HS-27A (cell line): ENCODE results near the gene CROCC.
"Not testable (repeated sequence)": the region's sequence is repeated elsewhere in the genome, so short reads cannot be mapped to it uniquely, and the experiment has no call there.

Experiments used
- DNase-seq: peaks from one replicate; pipeline ENCODE4 v3.0.0-alpha.2; 2012; ENCODE audit warnings: low read depth, missing footprints

CROCC gene

DNA sequence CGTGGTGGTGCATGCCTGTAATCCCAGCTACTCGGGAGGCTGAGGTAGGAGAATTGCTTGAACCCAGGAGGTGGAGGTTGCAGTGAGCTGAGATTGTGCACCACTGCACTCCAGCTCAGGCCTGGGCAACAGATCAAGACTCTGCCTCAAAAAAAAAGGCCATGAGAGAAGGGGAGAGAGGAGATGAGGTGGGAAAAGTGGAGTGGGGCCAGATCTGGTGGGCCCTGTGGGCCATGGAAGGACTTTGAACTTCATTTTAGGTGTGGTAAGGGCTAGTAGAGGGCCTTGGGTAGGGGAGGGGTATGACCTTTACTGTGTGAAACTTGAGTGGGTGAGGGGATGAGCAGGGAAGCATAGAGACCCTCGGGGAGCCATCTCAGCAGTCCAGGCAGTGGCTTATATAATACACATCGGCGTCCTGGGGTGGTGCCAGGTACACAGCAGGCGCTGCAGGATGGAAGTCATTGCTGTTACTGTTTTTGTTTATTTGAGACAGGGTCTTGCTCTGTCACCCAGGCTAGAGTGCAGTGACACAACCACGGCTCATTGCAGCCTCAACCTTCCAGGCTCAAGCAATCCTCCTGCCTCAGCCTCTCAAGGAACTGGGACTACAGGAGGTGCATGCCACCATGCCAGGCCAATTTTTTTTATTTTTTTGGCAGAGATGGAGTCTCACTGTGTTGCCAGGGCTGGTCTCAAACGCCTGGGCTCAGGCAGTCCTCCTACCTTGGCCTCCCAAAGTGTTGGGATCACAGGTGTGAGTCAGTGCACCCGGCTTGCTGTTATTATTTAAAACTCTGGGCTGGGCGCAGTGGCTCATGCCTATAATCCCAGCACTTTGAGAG is 5.5 kb upstream of the CROCC start:
- not testable (repeated sequence) for DNase-seq

GRCh38 chr1:16918371-16918770 is 3.4 kb upstream of the CROCC start:
- DNase-seq = no peak

- DNase-seq = not testable (repeated sequence)
These were observed 2.6 kb upstream of the CROCC start for GRCh38 chr1:16918936-16919665.

- no peak for DNase-seq
These were observed 780 bp upstream of the CROCC start for GRCh38 chr1:16920951-16921350.

- no peak for DNase-seq
These were observed 735 bp downstream of the CROCC start for GRCh38 chr1:16922466-16922865.

DNA sequence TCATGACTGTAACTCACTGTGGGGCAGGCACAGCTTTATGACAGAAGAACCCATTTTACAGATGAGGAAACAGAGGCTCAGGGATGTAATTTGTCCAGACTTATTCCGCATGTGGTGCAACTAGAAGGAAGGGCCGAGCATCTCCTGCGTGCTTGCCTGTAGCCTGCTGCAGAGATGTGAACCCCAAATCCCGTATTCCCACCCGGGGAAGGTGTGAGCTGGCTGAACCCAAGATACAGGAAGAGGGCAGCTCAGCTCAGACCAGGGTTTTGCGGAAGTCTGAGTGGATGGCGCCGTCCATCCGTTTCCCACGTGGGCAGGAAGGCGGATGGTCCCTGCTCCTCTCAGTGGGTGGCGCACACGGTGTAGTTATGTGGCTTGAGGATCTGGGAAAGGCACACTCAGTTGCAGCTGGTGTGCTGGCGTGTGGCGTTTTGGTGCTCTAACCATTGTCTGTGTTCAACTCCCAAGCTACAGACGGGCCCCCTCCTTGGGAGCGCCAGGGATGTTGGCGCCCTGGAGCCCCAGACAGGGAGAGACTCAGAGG is 1.2 kb downstream of the CROCC start:
- no peak for DNase-seq

GRCh38 chr1:16924216-16924918 is 2.6 kb downstream of the CROCC start:
- no peak for DNase-seq

- no peak for DNase-seq
These were observed 3.3 kb downstream of the CROCC start for GRCh38 chr1:16924919-16925477.

DNA sequence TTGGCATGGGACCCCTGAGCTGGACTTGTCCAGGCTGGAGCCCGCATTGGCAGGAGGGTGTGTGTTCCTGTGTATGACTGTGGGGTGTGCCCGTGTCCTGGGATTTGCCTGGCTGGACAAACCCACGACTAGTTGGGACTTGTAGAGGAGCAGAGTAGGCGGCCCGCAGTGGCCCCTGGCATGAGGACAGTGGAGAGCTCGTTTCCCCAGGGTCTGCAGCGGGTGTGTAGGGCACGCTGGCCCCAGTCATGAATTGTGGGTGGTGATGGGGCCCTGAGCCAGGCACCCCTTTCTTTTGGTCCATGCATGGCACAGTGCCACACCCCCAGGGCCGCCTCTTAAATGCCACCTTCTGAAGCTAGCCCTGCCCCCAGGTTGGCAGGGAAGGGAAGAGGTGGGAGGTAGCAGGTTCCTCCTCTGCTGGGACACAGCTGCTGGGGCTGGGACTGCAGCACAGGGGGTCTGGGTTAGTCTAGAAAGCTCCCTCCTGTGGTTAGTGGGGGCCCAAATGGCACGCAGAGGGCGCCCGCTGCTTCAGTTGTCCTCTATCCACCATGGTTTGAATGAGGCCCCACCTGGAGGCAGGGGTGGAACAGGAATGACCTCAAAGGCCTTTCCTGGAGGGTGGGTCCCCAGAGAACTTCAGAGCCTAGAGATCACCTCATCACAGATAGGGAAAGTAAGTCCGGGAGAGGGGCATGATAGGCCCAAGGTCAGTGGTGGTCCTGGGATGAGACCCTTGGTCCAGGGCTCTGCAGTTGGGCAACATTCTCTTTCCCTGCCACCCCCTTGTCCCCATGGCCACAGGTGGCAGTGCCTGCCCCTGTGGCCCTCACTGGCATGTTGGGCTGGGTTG is 4.1 kb downstream of the CROCC start:
- no peak for DNase-seq

DNA sequence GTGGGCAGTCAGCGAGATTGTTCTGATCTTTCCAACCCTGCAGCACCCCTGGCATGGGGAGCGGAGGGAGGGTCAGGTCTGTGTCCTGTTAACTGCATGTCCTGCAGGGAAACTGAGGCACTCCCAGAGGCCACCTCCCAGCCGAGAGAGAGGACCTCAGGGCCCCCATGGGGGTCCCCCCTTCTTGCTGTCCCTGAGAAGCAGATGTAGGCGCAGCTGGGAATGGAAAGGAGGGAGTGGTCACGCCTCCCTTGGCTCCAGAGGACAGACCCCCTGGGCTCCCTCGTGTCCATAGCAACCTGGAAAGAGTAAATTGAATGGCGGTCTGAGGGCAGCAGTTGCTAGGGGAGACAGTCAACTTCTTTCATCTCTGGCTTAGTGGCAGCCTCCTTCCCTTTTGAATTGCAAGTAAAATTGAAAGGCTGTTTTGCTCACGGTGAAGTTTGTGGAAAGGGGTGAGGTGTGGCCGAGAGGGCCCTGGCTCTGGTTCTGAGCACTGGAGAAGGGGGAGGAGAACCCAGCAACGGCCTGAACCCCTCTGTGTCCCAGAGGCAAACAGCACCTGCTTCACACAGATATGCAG is 4.9 kb downstream of the CROCC start:
- no peak for DNase-seq

DNA sequence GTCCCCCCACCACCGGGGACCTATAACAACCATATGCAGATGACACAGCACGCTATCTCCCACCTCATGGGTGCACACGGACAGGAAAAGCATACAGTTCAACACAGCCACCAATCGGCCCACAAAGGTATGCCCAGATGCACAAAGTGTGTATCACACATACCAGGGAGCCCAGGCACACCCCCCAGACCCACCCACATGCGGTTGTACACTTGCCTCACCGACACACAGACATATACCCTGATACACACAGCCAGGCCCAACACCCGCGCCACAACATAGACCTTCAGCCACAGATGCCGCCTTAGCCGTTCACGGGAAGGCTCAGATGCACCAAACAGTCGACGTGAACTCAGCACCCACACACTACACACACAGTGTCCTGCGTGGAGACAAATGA is 5.5 kb downstream of the CROCC start:
- no peak for DNase-seq

DNA sequence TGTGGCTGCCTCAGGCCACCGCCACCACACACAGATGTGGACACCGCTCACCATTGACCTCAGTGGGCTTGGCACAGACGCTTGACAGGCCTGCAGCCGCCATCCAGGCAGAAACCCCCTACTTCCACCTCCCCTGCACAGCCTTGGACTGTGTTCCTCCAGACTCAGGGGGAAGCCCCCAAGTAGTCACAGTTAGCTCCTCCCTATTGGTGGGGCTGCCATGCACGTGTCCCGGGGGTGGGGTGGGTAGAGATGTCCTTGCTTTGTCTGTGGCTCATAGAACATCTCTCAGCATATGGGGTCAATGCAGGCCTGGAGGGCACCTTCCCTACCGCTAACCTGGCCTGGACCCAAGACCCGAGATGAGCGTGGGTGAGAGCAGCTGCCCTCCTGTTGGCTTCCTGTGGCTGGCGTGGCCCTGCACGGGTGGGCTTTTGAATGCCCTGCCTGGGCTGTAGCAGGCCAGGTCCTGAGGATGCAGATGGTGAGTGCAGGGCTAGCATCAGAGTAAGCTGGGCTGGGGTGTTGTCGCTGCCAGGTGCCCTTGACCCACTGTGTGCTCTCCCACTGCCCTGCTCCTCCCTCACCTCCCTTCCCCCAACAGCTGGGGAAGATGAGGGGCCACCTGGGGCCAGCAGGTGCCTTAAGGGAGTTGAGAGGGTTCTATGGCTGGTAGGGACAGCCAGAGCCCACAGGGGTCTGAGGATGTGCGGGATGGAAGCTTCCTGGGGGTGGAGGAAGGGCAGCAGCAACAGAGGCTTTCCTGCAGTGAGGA is 6.2 kb downstream of the CROCC start:
- no peak for DNase-seq

DNA sequence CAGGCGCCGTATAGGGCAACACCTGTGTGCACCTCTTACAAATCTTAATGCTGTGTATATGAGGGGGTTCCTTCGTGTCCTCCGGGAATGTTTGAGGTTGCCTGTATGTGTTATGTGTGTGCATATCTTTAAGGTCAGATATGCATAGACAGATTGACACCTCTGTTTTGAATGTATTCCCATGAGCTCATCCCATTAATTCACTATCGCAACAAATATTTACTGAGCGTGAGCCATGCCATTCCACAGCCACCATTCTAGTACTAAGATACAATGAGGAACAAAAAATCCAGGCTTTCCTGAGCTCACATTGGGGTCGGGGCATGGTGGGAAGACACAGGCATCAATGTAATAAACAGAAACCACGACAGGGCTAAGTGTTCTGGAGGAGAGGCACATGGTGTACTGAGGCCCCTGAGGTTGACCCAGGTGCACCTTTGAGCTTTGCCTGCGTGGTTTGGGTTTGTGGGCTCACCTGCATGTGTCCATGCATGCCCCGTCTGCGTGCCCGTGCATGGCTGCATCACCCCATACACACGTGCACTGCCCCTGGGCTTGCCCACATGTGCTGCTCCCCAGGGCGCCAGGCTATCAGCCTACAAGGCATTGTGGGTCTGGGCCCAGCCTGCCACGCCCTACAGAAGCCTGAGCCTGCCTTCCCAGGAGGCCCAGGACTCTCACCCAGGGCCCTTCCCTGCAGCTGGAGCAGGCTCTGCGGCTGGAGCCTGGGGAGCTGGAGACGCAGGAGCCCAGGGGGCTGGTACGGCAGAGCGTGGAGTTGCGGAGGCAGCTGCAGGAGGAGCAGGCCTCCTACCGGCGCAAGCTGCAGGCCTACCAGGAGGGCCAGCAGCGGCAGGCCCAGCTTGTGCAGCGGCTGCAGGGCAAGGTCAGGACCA is 7.7 kb downstream of the CROCC start:
- DNase-seq = not testable (repeated sequence)

DNA sequence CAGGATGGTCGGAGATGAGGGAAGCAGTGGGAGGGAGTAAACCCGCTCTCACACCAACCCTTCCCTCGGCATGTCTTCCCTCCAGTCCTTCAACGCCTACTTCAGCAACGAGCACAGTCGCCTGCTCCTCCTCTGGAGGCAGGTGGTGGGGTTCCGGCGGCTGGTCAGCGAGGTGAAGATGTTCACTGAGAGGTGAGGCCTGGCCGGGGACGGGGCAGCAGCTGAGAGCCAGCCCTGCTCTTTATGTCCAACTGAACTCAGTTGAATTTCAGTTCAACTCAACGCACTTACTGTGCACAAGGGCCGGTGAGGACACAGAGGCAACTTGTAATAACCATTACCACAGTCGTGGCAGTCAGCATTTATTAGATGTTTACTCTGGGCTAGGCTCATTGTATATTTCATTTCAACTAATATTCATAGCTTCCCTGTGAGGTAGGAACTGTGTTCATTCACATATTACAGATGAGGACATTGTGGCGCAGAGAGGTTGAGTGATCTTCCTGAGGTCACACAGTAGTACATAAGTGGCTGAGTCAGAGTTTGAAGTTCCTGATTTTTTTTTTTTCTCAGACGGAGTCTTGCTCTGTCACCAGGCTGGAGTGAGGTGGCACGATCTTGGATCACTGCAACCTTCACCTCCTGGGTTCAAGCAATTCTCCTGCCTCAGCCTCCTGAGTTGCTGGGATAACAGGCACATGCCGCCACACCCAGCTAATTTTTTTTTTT is 9.6 kb downstream of the CROCC start:
- not testable (repeated sequence) for DNase-seq

GRCh38 chr1:16933945-16934344 is 12.2 kb downstream of the CROCC start:
- DNase-seq = not testable (repeated sequence)

DNA sequence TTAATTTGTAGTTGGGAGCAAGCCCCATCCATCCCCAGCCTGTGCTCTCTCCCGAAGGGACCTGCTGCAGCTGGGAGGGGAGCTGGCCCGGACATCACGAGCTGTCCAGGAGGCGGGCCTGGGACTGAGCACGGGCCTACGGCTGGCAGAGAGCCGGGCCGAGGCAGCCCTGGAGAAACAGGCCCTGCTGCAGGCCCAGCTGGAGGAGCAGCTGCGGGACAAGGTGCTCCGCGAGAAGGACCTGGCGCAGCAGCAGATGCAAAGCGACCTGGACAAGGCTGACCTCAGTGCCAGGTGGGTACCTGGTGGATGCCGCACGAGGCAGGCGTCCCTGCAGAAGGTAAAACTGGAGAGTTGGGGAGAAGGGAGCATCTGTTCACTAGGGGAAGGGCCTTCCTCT is 14.8 kb downstream of the CROCC start:
- not testable (repeated sequence) for DNase-seq

- DNase-seq = no peak
These were observed 16.9 kb downstream of the CROCC start for GRCh38 chr1:16938351-16939321.
